Choroid plexus epithelial cell (primary cell): ENCODE data around the gene NUDCD3.
A peak's percentile ranks its signal among the peaks of the same experiment; 100 is the strongest.

ENCODE experiments used
- DNase-seq: peaks from one replicate; pipeline ENCODE4 v3.0.0-alpha.2; 2010; ENCODE audit warnings: low read depth
- H3K4me3 ChIP-seq: 2 replicates; pipeline ENCODE4 v1.5.1; 2011; ENCODE audit warnings: low read depth, mild to moderate bottlenecking, control low read depth, low read length, moderate library complexity
- CTCF ChIP-seq: conservative IDR thresholded peaks from 2 replicates; pipeline ENCODE4 v1.5.1; 2011; ENCODE audit warnings: low read depth, mild to moderate bottlenecking, control low read depth, inconsistent platforms, low read length, moderate library complexity

NUDCD3 gene

GRCh38 chr7:44373418-44373740 is 117.1 kb downstream of the NUDCD3 start:
- DNase-seq, result no peak
- no peak overlapping the region for H3K4me3 ChIP-seq
- no peak for TF ChIP-seq CTCF

- TF ChIP-seq CTCF, result no peak
- peak; percentile 25 for DNase-seq
- no peak overlapping the region for H3K4me3 ChIP-seq
These were observed 117.7 kb downstream of the NUDCD3 start for GRCh38 chr7:44372560-44373417.

- no peak for TF ChIP-seq CTCF
- no peak for DNase-seq
- H3K4me3 ChIP-seq, result no peak overlapping the region
These were observed 121.6 kb downstream of the NUDCD3 start for GRCh38 chr7:44368885-44369284.

- DNase-seq, result no peak
- no peak overlapping the region for H3K4me3 ChIP-seq
- no peak for TF ChIP-seq CTCF
These were observed 122.0 kb downstream of the NUDCD3 start for GRCh38 chr7:44368455-44368854.

- no peak for TF ChIP-seq CTCF
- no peak for DNase-seq
These were observed 122.9 kb downstream of the NUDCD3 start for GRCh38 chr7:44367475-44368043.

DNA sequence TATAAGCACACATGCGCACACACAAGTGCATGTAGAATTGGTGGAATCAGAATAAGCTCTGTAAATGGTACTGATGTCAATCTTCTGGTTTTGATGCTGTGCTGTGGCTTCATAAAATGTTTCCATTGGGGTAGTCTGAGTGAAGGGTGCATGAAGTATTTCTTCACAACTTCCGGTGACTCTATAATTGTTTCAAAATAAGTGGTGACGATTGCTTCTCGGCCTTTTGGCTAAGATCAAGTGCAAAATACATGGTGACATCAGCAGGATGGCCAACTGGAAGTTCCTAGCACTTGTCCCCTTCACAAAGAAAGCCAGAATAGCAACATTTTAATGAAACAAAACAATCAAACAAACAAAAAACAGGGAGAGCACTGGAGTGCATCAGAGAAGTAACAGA is 123.5 kb downstream of the NUDCD3 start:
- no peak for TF ChIP-seq CTCF
- no peak for DNase-seq
- H3K4me3 ChIP-seq, result no peak overlapping the region

More at GRCh38 chr7:44367475-44368043, 122.9 kb downstream of the NUDCD3 start:
- no peak overlapping the region for H3K4me3 ChIP-seq

- H3K4me3 ChIP-seq, result no peak overlapping the region
- no peak for DNase-seq
- no peak for TF ChIP-seq CTCF
These were observed 136.8 kb downstream of the NUDCD3 start for GRCh38 chr7:44353668-44354067.
